HG03139 (cell line): ENCODE measurements around the gene TECRL.

Source experiments
- ATAC-seq: cut with Tn5 transposase; IDR thresholded peaks from one replicate; pipeline ENCODE4 v1.9.1; 2021; ENCODE audit not compliant: unreplicated experiment

TECRL gene

GRCh38 chr4:64409300-64409699, at the start of gene TECRL:
Gene TECRL, minus strand, starts transcription at chr4:64409450. Its CDS starts 99 bp downstream, at chr4:64409351.
- no peak for ATAC-seq

- ATAC-seq, result no peak
Measured at GRCh38 chr4:64432674-64433073, 23.4 kb upstream of the TECRL start.

- ATAC-seq, result no peak
Measured at GRCh38 chr4:64430933-64431332, 21.7 kb upstream of the TECRL start.

- no peak for ATAC-seq
Measured at GRCh38 chr4:64417974-64418373, 8.7 kb upstream of the TECRL start.

- ATAC-seq, result no peak
Measured at GRCh38 chr4:64407000-64407399, 2.2 kb downstream of the TECRL start.

GRCh38 chr4:64405761-64406160, 3.5 kb downstream of the TECRL start:
- ATAC-seq, result no peak

- ATAC-seq, result no peak
Measured at GRCh38 chr4:64402684-64403083, 6.6 kb downstream of the TECRL start.

- ATAC-seq, result no peak
Measured at GRCh38 chr4:64399313-64400109, 9.7 kb downstream of the TECRL start.

- ATAC-seq, result no peak
Measured at GRCh38 chr4:64394469-64394868, 14.8 kb downstream of the TECRL start.

GRCh38 chr4:64388252-64388651, 21.0 kb downstream of the TECRL start:
- no peak for ATAC-seq

- ATAC-seq, result no peak
Measured at GRCh38 chr4:64385220-64385619, 24.0 kb downstream of the TECRL start.

GRCh38 chr4:64384237-64385203, 24.7 kb downstream of the TECRL start:
- ATAC-seq, result no peak

GRCh38 chr4:64368741-64369140, 40.5 kb downstream of the TECRL start:
- no peak for ATAC-seq

GRCh38 chr4:64361399-64361740, 47.9 kb downstream of the TECRL start:
- ATAC-seq, result no peak

- no peak for ATAC-seq
Measured at GRCh38 chr4:64360664-64361398, 48.4 kb downstream of the TECRL start.

GRCh38 chr4:64359489-64359888, 49.8 kb downstream of the TECRL start:
- ATAC-seq, result no peak

- ATAC-seq, result no peak
Measured at GRCh38 chr4:64353904-64354303, 55.3 kb downstream of the TECRL start.

- no peak for ATAC-seq
Measured at GRCh38 chr4:64341711-64342110, 67.5 kb downstream of the TECRL start.

- no peak for ATAC-seq
Measured at GRCh38 chr4:64340218-64341110, 68.8 kb downstream of the TECRL start.

- no peak for ATAC-seq
Measured at GRCh38 chr4:64334964-64335363, 74.3 kb downstream of the TECRL start.
